GM19193 (cell line): Measurements from ENCODE around the gene XYLT2.

ENCODE experiments used
- POLR2A ChIP-seq: IDR thresholded peaks from 4 replicates; pipeline ENCODE4 v1.6.1; 2011; ENCODE audit not compliant: insufficient read depth, insufficient read length; ENCODE audit errors: extremely low read depth

The XYLT2 gene

GRCh38 chr17:50345432-50346312, at the start of gene XYLT2:
Gene XYLT2 (plus strand): TSS chr17:50346126. CDS start chr17:50346141, 15 bp downstream.
- peak; percentile 74 for TF ChIP-seq POLR2A

- TF ChIP-seq POLR2A, result no peak
Measured at GRCh38 chr17:50297407-50297865, 48.5 kb upstream of the XYLT2 start.

- no peak for TF ChIP-seq POLR2A
Measured at GRCh38 chr17:50298018-50298417, 47.9 kb upstream of the XYLT2 start.

GRCh38 chr17:50299776-50300175, 46.1 kb upstream of the XYLT2 start:
- TF ChIP-seq POLR2A, result no peak

- no peak for TF ChIP-seq POLR2A
Measured at GRCh38 chr17:50301891-50302584, 43.9 kb upstream of the XYLT2 start.

- TF ChIP-seq POLR2A, result no peak
Measured at GRCh38 chr17:50303051-50303450, 42.9 kb upstream of the XYLT2 start.

GRCh38 chr17:50303596-50303995, 42.3 kb upstream of the XYLT2 start:
- no peak for TF ChIP-seq POLR2A

- no peak for TF ChIP-seq POLR2A
Measured at GRCh38 chr17:50304781-50305404, 41.0 kb upstream of the XYLT2 start.

- no peak for TF ChIP-seq POLR2A
Measured at GRCh38 chr17:50307654-50308053, 38.3 kb upstream of the XYLT2 start.

- no peak for TF ChIP-seq POLR2A
Measured at GRCh38 chr17:50308666-50309065, 37.3 kb upstream of the XYLT2 start.

GRCh38 chr17:50310455-50311111, 35.3 kb upstream of the XYLT2 start:
- TF ChIP-seq POLR2A, result no peak

GRCh38 chr17:50311112-50311460, 34.8 kb upstream of the XYLT2 start:
- no peak for TF ChIP-seq POLR2A

- no peak for TF ChIP-seq POLR2A
Measured at GRCh38 chr17:50311483-50311882, 34.4 kb upstream of the XYLT2 start.

- TF ChIP-seq POLR2A, result no peak
Measured at GRCh38 chr17:50312308-50312707, 33.6 kb upstream of the XYLT2 start.

GRCh38 chr17:50314456-50315011, 31.4 kb upstream of the XYLT2 start:
- no peak for TF ChIP-seq POLR2A

- no peak for TF ChIP-seq POLR2A
Measured at GRCh38 chr17:50316016-50316587, 29.8 kb upstream of the XYLT2 start.
